HG03103 (cell line): Measurements from ENCODE around the gene NEK4.

Experiments
- ATAC-seq: cut with Tn5 transposase; IDR thresholded peaks from one replicate; pipeline ENCODE4 v1.9.1; 2021; ENCODE audit warnings: low read depth; ENCODE audit not compliant: unreplicated experiment

Gene NEK4

GRCh38 chr3:52770496-52771333 lies at the start of gene NEK4:
Gene NEK4, minus strand, starts transcription at chr3:52770940. Its CDS starts 194 bp downstream, at chr3:52770746.
- peak; percentile 94 for ATAC-seq

- no peak for ATAC-seq
Measured at GRCh38 chr3:52819936-52820335, 49.2 kb upstream of the NEK4 start.

GRCh38 chr3:52817860-52818259 lies 47.1 kb upstream of the NEK4 start:
- no peak for ATAC-seq

GRCh38 chr3:52817221-52817620 lies 46.5 kb upstream of the NEK4 start:
- no peak for ATAC-seq

GRCh38 chr3:52816654-52817053 lies 45.9 kb upstream of the NEK4 start:
- no peak for ATAC-seq

- no peak for ATAC-seq
Measured at GRCh38 chr3:52816199-52816598, 45.5 kb upstream of the NEK4 start.

GRCh38 chr3:52813810-52814209 lies 43.1 kb upstream of the NEK4 start:
- no peak for ATAC-seq

GRCh38 chr3:52811452-52812011 lies 40.8 kb upstream of the NEK4 start:
- ATAC-seq, result no peak

- no peak for ATAC-seq
Measured at GRCh38 chr3:52810923-52811322, 40.2 kb upstream of the NEK4 start.

- ATAC-seq, result no peak
Measured at GRCh38 chr3:52809662-52810377, 39.1 kb upstream of the NEK4 start.

- no peak for ATAC-seq
Measured at GRCh38 chr3:52809149-52809548, 38.4 kb upstream of the NEK4 start.

GRCh38 chr3:52805270-52806039 lies 34.7 kb upstream of the NEK4 start:
- ATAC-seq, result no peak

- ATAC-seq, result no peak
Measured at GRCh38 chr3:52801839-52802238, 31.1 kb upstream of the NEK4 start.

- no peak for ATAC-seq
Measured at GRCh38 chr3:52800079-52800478, 29.3 kb upstream of the NEK4 start.

GRCh38 chr3:52798978-52799476 lies 28.3 kb upstream of the NEK4 start:
- no peak for ATAC-seq

- no peak for ATAC-seq
Measured at GRCh38 chr3:52798376-52798977, 27.7 kb upstream of the NEK4 start.

- ATAC-seq, result no peak
Measured at GRCh38 chr3:52796411-52796810, 25.7 kb upstream of the NEK4 start.

GRCh38 chr3:52795298-52795900 lies 24.7 kb upstream of the NEK4 start:
- no peak for ATAC-seq

- ATAC-seq, result no peak
Measured at GRCh38 chr3:52794612-52795099, 23.9 kb upstream of the NEK4 start, which contains the start of gene ITIH3. Gene ITIH3, plus strand, starts transcription at chr3:52794796. Its CDS starts 8 bp downstream, at chr3:52794804.
